Activated naive CD8-positive, alpha-beta T cell treated with anti-CD3 and anti-CD28 coated beads for 36 hours (primary cell): ENCODE measurements around the gene APLP1. TPM values are rescaled to one million over a fixed set of nuclear protein-coding genes. Genes with fewer than 3 reads are reported as not detected.
"Not testable (repeated sequence)": the region's sequence is repeated elsewhere in the genome, so short reads cannot be mapped to it uniquely, and the experiment has no call there.

Experiments
- DNase-seq: peaks from one replicate; pipeline ENCODE4 v3.0.0; 2021
- H3K27ac Mint-ChIP-seq: one replicate; pipeline ENCODE4 v1.8.0; 2022; ENCODE audit warnings: mild to moderate bottlenecking, moderate library complexity, mixed read lengths
- H3K27me3 Mint-ChIP-seq: one replicate; pipeline ENCODE4 v1.8.0; 2022; ENCODE audit warnings: mild to moderate bottlenecking, mixed read lengths
- H3K36me3 Mint-ChIP-seq: one replicate; pipeline ENCODE4 v1.8.0; 2021; ENCODE audit warnings: mild to moderate bottlenecking, mixed read lengths
- H3K4me1 Mint-ChIP-seq: one replicate; pipeline ENCODE4 v1.8.0; 2021; ENCODE audit warnings: mixed read lengths
- H3K4me3 Mint-ChIP-seq: one replicate; pipeline ENCODE4 v1.8.0; 2022; ENCODE audit warnings: mild to moderate bottlenecking, moderate library complexity, mixed read lengths
- H3K9me3 Mint-ChIP-seq: one replicate; pipeline ENCODE4 v1.8.0; 2022; ENCODE audit warnings: mixed read lengths
- total RNA-seq, 2 experiments: library from RNA; stranded (reverse); gene quantifications; one replicate each; pipeline ENCODE4 v1.2.3, GENCODE V29; 2021

The APLP1 gene
- total RNA-seq, 2 experiments from 2014 or later = 0.68 to 0.88 TPM

DNA sequence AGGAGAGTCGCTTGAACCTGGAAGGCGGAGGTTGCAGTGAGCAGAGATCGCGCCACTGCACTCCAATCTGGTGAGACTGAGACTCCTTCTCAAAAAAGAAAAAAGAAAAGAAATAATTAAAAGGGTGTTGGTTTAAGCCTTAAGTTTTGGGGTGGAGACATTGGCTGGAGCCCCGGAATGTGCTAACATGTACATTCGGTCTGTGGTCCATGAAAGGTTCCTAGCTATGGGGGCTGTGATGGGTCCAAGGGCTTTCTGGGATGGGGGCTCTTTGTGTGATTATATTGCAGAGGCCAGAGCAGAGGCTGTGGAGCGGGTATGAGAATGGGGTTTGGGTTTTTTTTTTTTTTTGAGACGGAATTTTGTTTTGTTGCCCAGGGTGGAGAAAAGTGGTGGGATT, 17.5 kb downstream of the APLP1 start:
- H3K36me3 Mint-ChIP-seq = peaks cover 41% of the 10 kb centered on the region
- no peak overlapping the region for H3K4me3 Mint-ChIP-seq
- H3K9me3 Mint-ChIP-seq = no peaks in the 10 kb centered on the region
- H3K4me1 Mint-ChIP-seq = peaks cover 11% of the 10 kb centered on the region
- H3K27ac Mint-ChIP-seq = peak overlapping the region; percentile 18
- no peak for DNase-seq
- no peaks in the 10 kb centered on the region for H3K27me3 Mint-ChIP-seq

DNA sequence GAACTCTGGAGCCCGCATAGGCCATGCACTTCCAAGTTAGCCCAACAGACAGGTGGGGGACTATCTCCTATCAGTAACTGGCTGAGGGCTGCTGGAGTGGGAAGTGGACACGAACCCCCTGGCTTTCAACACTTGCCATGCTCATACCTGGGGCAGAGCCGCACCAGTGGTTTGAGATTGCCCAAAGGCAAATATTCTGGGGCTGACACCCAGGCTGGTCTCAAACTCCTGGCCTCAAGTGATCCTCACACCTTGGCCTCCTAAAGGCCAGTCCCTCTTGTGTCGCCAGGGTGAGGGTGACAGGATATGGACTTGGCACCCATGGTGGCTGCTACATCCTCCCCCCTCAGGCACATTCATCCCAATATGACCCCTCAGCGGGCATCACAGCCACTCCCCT, 18.8 kb downstream of the APLP1 start:
- peaks cover 13% of the 10 kb centered on the region for H3K4me1 Mint-ChIP-seq
- H3K4me3 Mint-ChIP-seq = no peak overlapping the region
- H3K36me3 Mint-ChIP-seq = peaks cover 47% of the 10 kb centered on the region
- no peaks in the 10 kb centered on the region for H3K27me3 Mint-ChIP-seq
- DNase-seq = no peak
- H3K27ac Mint-ChIP-seq = no peak overlapping the region
- no peaks in the 10 kb centered on the region for H3K9me3 Mint-ChIP-seq

DNA sequence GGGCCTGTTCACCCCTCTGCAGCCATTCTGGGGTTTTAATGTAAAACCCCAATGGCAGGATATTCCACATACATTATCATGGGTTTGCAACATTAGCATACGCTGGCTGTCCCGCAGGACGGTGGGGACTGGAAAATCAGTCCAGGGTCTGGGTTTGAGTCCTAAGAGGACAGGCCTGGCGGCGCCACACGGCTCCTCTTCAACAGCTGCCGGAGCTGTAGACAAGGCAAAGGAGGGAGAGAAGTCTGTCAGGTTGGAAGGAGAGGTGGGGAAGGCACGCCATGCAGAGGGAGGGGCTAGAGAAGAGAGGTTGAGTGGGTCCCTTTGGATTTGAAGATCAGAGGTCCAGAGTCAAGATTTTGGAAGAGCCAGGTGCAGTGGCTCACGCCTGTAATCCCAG, 20.0 kb downstream of the APLP1 start:
- Mint-ChIP-seq H3K36me3 (peaks cover 57% of the 10 kb centered on the region), H3K9me3 (no peaks in the 10 kb centered on the region), H3K4me1 (peaks cover 16% of the 10 kb centered on the region), H3K27ac (no peak overlapping the region), H3K4me3 (no peak overlapping the region), H3K27me3 (no peaks in the 10 kb centered on the region)
- DNase-seq = no peak

DNA sequence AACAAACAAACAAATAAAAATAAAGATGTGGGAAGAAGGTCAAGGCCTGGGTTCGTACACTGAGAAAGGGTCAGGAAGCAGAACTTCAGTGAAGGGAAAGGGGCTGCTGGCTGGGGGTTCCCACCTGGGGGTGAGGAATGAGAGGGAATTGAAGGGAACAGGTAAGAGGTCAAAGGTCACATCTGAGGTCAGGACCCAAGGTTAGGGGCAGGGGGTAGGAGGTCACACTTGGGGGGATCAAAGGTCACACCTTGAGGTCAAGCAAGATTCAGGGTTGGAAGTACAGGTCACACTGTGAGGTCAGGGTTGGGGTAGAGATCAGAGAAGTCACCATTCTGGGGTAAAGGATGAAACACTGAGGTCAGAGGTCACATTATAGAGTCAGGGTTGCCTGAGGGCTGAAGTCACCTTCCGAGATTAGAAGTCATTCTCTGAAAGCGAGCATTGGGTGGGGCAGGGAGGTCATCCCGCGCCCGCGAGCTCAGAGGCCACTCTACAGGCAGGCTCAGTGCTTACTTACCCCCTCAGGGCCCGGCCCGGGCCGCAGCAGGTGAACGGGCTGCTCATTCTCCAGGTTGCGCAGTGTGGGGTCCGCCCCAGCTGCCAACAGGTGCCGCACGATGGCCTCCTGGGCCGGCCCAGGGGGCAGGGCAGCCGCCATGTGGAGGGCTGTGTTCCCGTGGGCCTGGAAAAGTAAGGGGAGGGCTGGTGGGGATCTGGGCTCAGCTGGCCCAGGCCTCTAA, 21.2 kb downstream of the APLP1 start:
- peak overlapping the region; percentile 38 for H3K27ac Mint-ChIP-seq
- peaks cover 19% of the 10 kb centered on the region for H3K4me1 Mint-ChIP-seq
- no peak for DNase-seq
- no peaks in the 10 kb centered on the region for H3K9me3 Mint-ChIP-seq
- H3K27me3 Mint-ChIP-seq = no peaks in the 10 kb centered on the region
- peaks cover 60% of the 10 kb centered on the region for H3K36me3 Mint-ChIP-seq
- H3K4me3 Mint-ChIP-seq = peak overlapping the region; percentile 11

DNA sequence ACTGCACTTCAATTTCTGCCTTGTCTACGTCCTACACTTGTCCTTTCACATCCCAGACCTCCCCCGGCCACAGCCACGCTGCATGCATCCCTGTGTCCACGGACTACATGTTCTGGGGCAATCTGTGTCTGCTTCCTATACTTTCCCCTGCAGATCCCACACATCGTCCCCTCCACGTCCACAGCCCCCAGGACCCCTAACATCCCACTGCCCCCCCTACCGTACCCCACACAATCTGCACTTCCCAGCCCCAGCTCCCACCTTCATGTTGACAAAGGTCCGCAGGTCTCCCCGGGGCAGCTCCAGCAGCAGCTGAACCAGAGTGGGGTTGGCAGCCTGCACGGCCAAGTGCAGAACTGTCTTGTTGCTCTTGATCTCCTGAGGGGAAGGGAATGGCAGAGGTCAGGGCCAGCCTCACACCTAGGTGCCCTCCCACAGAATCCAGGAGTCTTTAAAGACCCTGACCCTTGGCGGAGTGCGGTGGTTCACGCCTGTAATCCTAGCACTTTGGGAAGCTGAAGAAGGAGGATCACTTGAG, 21.8 kb downstream of the APLP1 start:
- Mint-ChIP-seq H3K9me3 (no peaks in the 10 kb centered on the region), H3K27me3 (no peaks in the 10 kb centered on the region), H3K4me3 (peak overlapping the region; percentile 20), H3K27ac (peak overlapping the region; percentile 27), H3K36me3 (peaks cover 60% of the 10 kb centered on the region), H3K4me1 (peaks cover 19% of the 10 kb centered on the region)
- no peak for DNase-seq

DNA sequence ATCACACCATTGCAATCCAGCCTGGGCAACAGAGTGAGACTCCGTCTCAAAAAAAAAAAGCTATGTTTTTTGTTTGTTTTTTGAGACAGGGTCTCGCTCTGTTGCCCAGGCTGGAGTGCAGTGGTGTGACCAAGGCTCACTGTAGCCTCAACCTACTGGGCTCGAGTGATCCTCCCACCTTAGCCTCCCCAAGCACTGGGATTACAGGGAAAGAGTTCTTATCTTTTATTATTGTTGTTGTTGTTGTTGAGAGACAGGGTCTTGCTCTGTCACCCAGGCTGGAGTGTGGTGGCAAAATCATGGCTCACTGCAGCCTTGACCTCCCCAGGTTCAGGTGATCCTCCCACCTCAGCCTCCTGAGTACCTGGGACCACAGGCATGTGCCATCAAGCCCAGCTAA, 23.4 kb downstream of the APLP1 start:
- not testable (repeated sequence) for H3K27me3 Mint-ChIP-seq, H3K9me3 Mint-ChIP-seq, DNase-seq, H3K4me3 Mint-ChIP-seq
- H3K36me3 Mint-ChIP-seq = peaks cover 67% of the 10 kb centered on the region
- H3K4me1 Mint-ChIP-seq = peaks cover 27% of the 10 kb centered on the region
- peak overlapping the region; percentile 16 for H3K27ac Mint-ChIP-seq

DNA sequence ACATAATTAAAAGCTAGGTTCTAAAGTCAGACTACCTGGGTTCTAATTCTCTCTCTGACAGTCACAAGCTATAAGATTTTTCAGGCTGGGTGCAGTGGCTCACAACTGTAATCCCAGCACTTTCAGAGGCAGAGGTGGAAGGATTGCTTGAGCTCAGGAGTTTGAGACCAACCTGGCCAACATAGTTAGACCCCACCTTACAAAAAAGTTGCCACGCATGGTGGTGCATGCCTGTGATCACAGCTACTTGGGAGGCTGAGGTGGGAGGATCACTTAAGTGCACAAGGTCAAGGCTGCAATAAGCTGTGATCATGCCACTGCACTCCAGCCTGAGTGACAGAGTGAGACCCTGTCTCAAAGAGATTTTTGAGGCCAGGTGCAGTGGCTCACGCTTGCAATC, 26.0 kb downstream of the APLP1 start:
- no peaks in the 10 kb centered on the region for H3K9me3 Mint-ChIP-seq
- no peaks in the 10 kb centered on the region for H3K27me3 Mint-ChIP-seq
- peaks cover 34% of the 10 kb centered on the region for H3K4me1 Mint-ChIP-seq
- H3K4me3 Mint-ChIP-seq = no peak overlapping the region
- H3K36me3 Mint-ChIP-seq = peaks cover 66% of the 10 kb centered on the region
- peak overlapping the region; percentile 45 for H3K27ac Mint-ChIP-seq
- no peak for DNase-seq

DNA sequence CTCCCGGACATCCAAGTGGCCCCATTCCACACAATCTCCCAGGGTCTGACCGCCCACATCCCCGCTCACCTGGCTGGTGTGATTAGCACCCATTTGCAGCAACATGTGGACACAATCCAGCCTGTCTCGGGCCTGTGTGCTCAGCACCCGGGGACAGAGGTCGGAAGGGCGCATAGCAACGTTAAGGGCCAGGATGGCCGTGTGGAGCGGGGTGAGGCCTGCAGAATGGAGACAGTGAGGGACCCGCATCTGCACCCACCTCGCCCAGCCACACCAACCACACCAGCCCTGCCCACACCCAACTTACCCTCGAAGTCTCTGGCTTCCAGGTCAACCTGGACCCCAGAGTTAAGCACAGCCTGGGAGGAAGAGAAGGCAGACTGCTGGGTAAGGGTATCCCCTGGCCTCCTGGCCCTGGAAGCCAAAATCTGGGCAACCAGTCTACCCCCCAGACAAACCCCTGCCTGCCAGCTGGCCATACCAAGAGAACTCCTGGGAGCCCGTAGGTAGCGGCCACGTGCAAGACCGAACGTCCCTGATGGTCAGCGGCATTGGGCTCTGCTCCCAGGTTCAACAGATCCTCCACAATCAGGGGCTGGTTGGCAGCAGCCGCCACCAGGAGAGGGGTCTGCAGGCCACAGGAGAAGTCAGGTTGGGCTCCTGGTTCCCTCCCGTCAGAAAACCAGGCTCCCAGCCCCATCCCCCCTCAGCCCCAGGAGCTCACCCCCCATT, 27.7 kb downstream of the APLP1 start:
- Mint-ChIP-seq H3K27ac (peak overlapping the region; percentile 63), H3K4me3 (peak overlapping the region; percentile 97), H3K4me1 (peaks cover 29% of the 10 kb centered on the region), H3K36me3 (peaks cover 54% of the 10 kb centered on the region), H3K9me3 (no peaks in the 10 kb centered on the region), H3K27me3 (no peaks in the 10 kb centered on the region)
- DNase-seq = no peak

DNA sequence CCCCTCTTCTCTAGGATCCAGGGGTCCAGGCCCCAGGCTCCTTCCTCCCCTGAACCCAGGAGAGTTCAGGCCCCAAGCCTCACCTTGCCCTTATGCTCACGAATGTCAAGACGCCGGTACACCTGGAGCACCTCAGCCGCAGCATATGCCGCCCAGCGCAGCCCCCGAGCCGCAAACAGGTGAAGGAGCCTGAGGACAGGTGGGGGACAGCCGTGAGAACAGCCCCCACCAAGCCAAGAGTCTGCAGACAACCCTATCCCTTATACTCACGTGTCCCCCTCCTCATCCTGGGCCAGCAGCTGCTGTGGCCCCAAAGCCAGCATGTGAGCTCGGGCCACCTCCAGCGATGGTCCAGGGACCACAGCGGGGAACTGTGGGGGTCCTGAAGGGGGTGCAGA, 28.3 kb downstream of the APLP1 start:
- H3K27ac Mint-ChIP-seq = no peak overlapping the region
- peaks cover 49% of the 10 kb centered on the region for H3K36me3 Mint-ChIP-seq
- H3K4me1 Mint-ChIP-seq = peaks cover 30% of the 10 kb centered on the region

DNA sequence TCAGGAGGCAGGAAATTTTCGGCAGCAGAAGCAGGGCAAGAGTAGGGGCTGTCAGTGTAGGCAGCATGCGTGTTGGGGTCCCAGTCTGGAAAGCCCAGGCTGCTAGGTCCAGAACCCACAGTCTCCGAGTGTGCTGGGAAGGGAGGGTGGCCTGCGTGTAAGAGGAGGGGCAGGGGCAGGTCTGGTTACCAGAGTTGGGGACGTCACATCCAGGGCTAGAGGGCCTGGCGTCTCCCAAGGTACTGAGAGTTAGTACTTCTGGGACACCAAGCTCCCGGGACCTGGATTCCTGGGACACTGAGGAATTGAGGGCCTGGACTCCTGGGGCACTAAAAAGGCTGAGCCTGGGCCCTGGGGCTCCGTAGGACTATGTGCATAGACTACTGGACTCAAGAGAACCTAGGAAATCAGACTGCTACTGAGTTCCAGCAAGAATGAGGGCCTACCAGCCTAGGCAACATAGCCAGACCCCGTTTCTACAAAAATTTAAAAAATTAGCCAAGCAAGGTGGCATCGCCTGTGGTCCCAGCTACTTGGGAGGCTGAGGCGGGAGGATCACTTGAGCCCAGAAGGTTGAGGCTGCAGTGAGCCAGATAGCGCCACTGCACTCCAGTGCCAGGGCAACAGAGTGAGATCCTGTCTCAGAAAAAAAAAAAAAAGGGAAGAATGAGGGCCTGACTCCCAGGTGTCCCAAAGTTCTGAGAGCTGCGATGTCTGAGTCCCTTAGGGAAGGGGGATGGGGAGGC, 29.5 kb downstream of the APLP1 start:
- Mint-ChIP-seq H3K27me3 (no peaks in the 10 kb centered on the region), H3K4me3 (peak overlapping the region; percentile 97), H3K36me3 (peaks cover 44% of the 10 kb centered on the region), H3K4me1 (peaks cover 36% of the 10 kb centered on the region), H3K9me3 (no peaks in the 10 kb centered on the region), H3K27ac (peak overlapping the region; percentile 90)
- no peak for DNase-seq

More for the DNA sequence above, 28.3 kb downstream of the APLP1 start:
- H3K4me3 Mint-ChIP-seq = peak overlapping the region; percentile 97
- H3K9me3 Mint-ChIP-seq = no peaks in the 10 kb centered on the region
- no peak for DNase-seq
- H3K27me3 Mint-ChIP-seq = no peaks in the 10 kb centered on the region

DNA sequence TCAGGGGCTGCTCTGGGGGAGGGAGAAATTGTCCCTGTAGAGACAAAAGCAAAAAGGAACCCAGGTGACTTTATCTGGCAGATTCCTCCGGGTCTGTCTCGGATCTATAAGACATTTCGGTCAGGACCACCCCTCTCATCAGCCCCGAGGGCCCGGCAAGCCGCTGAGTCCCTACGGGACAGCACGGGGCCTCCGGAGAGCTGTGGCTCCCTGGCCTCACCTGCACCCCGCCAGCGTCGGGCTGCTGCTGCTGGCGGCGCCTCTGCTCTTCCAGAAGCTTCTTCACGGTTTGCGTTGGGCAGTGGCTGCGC, 30.1 kb downstream of the APLP1 start:
- no peaks in the 10 kb centered on the region for H3K27me3 Mint-ChIP-seq
- H3K4me3 Mint-ChIP-seq = peak overlapping the region; percentile 97
- no peak for DNase-seq
- H3K27ac Mint-ChIP-seq = peak overlapping the region; percentile 90
- peaks cover 36% of the 10 kb centered on the region for H3K4me1 Mint-ChIP-seq
- peaks cover 39% of the 10 kb centered on the region for H3K36me3 Mint-ChIP-seq
- H3K9me3 Mint-ChIP-seq = no peaks in the 10 kb centered on the region

DNA sequence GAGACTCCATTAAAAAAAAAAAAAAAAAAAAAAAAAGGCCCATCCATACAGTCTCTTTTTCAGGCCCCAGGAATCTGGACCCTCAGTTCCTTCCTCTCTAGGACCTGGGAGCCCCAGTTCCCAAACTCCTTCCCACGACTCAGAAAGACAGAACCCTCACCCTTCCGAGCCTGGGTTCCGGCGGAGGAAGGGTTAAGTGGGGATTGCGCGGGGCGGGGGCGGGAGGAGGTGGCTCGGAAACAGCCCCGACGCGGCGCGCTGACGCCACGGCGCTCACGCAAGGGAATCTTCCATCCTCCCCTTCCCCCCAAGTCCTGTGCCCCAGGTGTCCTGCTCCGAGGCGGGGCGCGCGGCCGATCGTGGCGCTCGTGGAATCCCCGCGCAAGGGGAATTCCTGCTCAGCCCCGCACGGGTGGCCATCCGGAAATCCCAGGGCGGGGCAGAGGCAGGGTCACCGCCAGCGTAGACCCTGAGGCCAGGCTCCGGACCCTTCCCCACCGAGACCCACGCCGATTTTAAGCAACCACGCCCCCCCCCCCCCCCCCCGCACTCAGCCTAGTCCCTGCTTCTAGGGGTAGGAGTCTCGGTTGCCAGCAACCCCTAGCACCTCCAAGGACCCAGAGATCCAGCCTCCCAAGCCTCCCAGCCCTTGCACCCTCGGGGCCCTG, 31.3 kb downstream of the APLP1 start:
- Mint-ChIP-seq H3K27me3 (no peaks in the 10 kb centered on the region), H3K27ac (peak overlapping the region; percentile 90), H3K4me3 (peak overlapping the region; percentile 97), H3K9me3 (no peaks in the 10 kb centered on the region), H3K36me3 (peaks cover 39% of the 10 kb centered on the region), H3K4me1 (peaks cover 44% of the 10 kb centered on the region)
- peak; percentile 89 for DNase-seq

DNA sequence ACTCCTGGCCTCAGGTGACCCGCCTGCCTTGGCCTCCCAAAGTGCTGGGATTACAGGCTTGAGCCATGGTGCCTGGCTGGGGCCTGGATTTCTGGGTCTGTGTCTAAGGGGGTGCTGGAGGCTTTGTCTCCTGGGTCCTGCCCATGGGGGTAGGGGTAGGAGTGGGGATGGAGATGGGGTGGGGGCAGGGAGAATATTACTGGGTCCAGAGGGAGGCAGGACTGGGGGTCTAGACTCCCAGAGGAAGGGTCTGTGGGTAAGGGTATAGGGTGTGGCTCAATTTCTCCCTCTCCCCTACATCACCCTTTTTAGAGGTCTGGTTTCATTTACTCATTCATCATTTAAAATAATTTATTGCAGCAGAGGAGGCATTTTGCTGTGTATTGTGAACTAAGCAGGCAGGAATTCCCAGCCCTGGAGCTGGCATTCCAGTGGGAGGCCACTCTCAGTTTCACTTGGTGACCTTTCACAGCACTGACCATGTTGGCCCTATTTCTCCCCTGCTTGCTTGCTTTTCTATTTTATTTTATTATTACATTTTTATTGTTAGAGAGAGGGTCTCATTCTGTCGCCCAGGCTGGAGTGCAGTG, 32.8 kb downstream of the APLP1 start:
- Mint-ChIP-seq H3K4me3 (peak overlapping the region; percentile 97), H3K27me3 (no peaks in the 10 kb centered on the region), H3K27ac (peak overlapping the region; percentile 90), H3K4me1 (peaks cover 44% of the 10 kb centered on the region), H3K36me3 (peaks cover 33% of the 10 kb centered on the region), H3K9me3 (no peaks in the 10 kb centered on the region)
- no peak for DNase-seq

DNA sequence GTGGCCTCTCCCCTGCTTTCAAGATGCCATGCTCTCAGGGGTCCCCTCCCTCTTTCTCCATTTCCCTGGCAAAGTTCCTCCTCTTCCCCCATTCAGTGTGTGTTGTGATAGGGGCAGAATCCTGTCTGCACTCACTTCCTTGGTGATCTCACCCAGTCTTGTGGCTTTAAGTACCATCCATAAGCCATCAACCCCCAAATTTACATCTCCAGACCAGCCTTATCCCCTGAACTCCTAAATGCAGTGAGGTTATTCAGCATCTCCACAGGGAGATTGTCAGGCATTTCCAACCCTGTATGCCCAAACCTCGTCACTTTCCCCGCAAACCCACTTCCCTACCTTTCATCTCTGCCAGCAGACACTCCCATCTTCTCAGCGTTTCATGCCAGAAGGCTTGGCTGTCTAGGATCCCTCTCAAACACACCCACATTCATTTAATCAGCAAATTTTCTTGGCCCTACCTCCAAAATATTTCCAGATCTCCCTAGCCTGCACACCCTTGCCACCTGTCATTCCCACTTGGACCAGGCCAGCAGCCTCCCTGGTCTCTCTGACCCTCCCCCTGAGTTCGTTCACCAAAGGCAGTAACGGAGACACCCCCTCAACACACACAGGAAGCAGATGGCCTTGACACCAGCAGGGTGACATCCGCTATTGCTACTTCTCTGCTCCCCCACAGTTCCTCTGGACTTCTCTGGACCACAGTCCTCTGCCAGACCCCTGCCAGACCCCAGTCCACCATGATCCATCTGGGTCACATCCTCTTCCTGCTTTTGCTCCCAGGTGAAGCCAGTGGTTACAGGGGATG, 33.7 kb downstream of the APLP1 start, which contains the start of gene HCST:
TSS of gene HCST (plus strand) at position 676 of the 808 bp plus-strand sequence. CDS start at position 741, 65 bp downstream.
- no peaks in the 10 kb centered on the region for H3K27me3 Mint-ChIP-seq
- peaks cover 26% of the 10 kb centered on the region for H3K36me3 Mint-ChIP-seq
- peak within 1 kb of the TSS; percentile 90 for H3K27ac Mint-ChIP-seq
- no peaks in the 10 kb centered on the region for H3K9me3 Mint-ChIP-seq
- peaks cover 44% of the 10 kb centered on the region for H3K4me1 Mint-ChIP-seq
- peak; percentile 52 for DNase-seq
- peak within 1 kb of the TSS; percentile 89 for H3K4me3 Mint-ChIP-seq
